ENCODE measurements around the gene SPTBN1. TPM values are rescaled to one million over a fixed set of nuclear protein-coding genes. Genes with fewer than 3 reads are reported as not detected.

Gene SPTBN1
- total RNA-seq, 1 experiment from 2014 or later: 202 TPM

GRCh38 chr2:54649633-54650032 lies 193.5 kb downstream of the SPTBN1 start:
- H3F3A ChIP-seq (ENCODE audit: low read length, unreplicated experiment): no peaks in the 10 kb centered on the region
- no peak overlapping the region for H3K27ac ChIP-seq (ENCODE audit: low read length)
- no peaks in the 10 kb centered on the region for H3K4me1 ChIP-seq (ENCODE audit: insufficient read depth, low read length)
- ChIA-PET CTCF (no interaction called here), POLR2A (ENCODE audit: unreplicated experiment) (no interaction called here)
- H3K27me3 ChIP-seq (ENCODE audit: low read length): no peaks in the 10 kb centered on the region
- DNase-seq: no peak
- H2AFZ ChIP-seq (ENCODE audit: low read length): no peak overlapping the region
- no peak overlapping the region for H3K4me2 ChIP-seq (ENCODE audit: low read length)
- ATAC-seq: no peak
- H3K9me3 ChIP-seq (ENCODE audit: low read length): no peaks in the 10 kb centered on the region
- BruUV-seq (replicated peaks): no TSS peak
- no peaks in the 10 kb centered on the region for H3K9me2 ChIP-seq (replicated peaks; ENCODE audit: low read length)
- no peak overlapping the region for H3K4me3 ChIP-seq (ENCODE audit: low read length)
- intact Hi-C loops (cut with micrococcal nuclease): no loop called here
- no peaks in the 10 kb centered on the region for H3K79me2 ChIP-seq (ENCODE audit: low read length)
- TF ChIP-seq EZH2phosphoT487 (IDR thresholded peaks at IDR 0.05; ENCODE audit: borderline replicate concordance, low read length) (no peak), CTCF (conservative IDR thresholded peaks at IDR 0.05; ENCODE audit: low read depth, low read length) (no peak), EZH2 (IDR thresholded peaks at IDR 0.05; ENCODE audit: low read length, unreplicated experiment) (no peak)
- H3K36me3 ChIP-seq (ENCODE audit: low read depth, low read length): peaks cover 97% of the 10 kb centered on the region
- H3K9ac ChIP-seq (ENCODE audit: low read length): no peak overlapping the region
- 0 out of 2 replicates have a peak, but pooled peaks cover 6% of the 10 kb centered on the region for H4K20me1 ChIP-seq (ENCODE audit: low read length)

GRCh38 chr2:54650612-54651011 lies 194.5 kb downstream of the SPTBN1 start:
- intact Hi-C loops (cut with micrococcal nuclease): no loop called here
- Histone ChIP-seq H3K9me2 (replicated peaks; ENCODE audit: low read length) (no peaks in the 10 kb centered on the region), H2AFZ (ENCODE audit: low read length) (no peak overlapping the region), H3K9ac (ENCODE audit: low read length) (no peak overlapping the region), H3K27ac (ENCODE audit: low read length) (no peak overlapping the region), H3K4me1 (ENCODE audit: insufficient read depth, low read length) (no peaks in the 10 kb centered on the region), H3K36me3 (ENCODE audit: low read depth, low read length) (peaks cover 97% of the 10 kb centered on the region), H4K20me1 (ENCODE audit: low read length) (0 out of 2 replicates have a peak, but pooled peaks cover 6% of the 10 kb centered on the region), H3K4me2 (ENCODE audit: low read length) (no peak overlapping the region), H3K9me3 (ENCODE audit: low read length) (no peaks in the 10 kb centered on the region), H3K79me2 (ENCODE audit: low read length) (no peaks in the 10 kb centered on the region), H3K27me3 (ENCODE audit: low read length) (no peaks in the 10 kb centered on the region), H3K4me3 (ENCODE audit: low read length) (no peak overlapping the region), H3F3A (ENCODE audit: low read length, unreplicated experiment) (no peaks in the 10 kb centered on the region)
- BruUV-seq (replicated peaks): no TSS peak
- ChIA-PET POLR2A (ENCODE audit: unreplicated experiment) (no interaction called here), CTCF (interaction anchor here (0.7 kb wide), 1 partner anchor 70 kb away, joined by 4 read pairs; no protein-coding TSS in a partner anchor)
- ATAC-seq: no peak
- DNase-seq: no peak
- TF ChIP-seq EZH2 (IDR thresholded peaks at IDR 0.05; ENCODE audit: low read length, unreplicated experiment) (no peak), CTCF (conservative IDR thresholded peaks at IDR 0.05; ENCODE audit: low read depth, low read length) (no peak), EZH2phosphoT487 (IDR thresholded peaks at IDR 0.05; ENCODE audit: borderline replicate concordance, low read length) (no peak)

GRCh38 chr2:54651291-54651690 lies 195.2 kb downstream of the SPTBN1 start:
- Histone ChIP-seq H3F3A (ENCODE audit: low read length, unreplicated experiment) (no peaks in the 10 kb centered on the region), H3K27ac (ENCODE audit: low read length) (no peak overlapping the region), H3K79me2 (ENCODE audit: low read length) (no peaks in the 10 kb centered on the region), H2AFZ (ENCODE audit: low read length) (no peak overlapping the region), H3K27me3 (ENCODE audit: low read length) (no peaks in the 10 kb centered on the region), H3K4me1 (ENCODE audit: insufficient read depth, low read length) (no peaks in the 10 kb centered on the region), H4K20me1 (ENCODE audit: low read length) (0 out of 2 replicates have a peak, but pooled peaks cover 6% of the 10 kb centered on the region), H3K4me3 (ENCODE audit: low read length) (no peak overlapping the region), H3K9me2 (replicated peaks; ENCODE audit: low read length) (no peaks in the 10 kb centered on the region), H3K9me3 (ENCODE audit: low read length) (no peaks in the 10 kb centered on the region), H3K9ac (ENCODE audit: low read length) (no peak overlapping the region), H3K36me3 (ENCODE audit: low read depth, low read length) (peaks cover 95% of the 10 kb centered on the region), H3K4me2 (ENCODE audit: low read length) (no peak overlapping the region)
- DNase-seq: no peak
- BruUV-seq (replicated peaks): no TSS peak
- intact Hi-C loops (cut with micrococcal nuclease): no loop called here
- TF ChIP-seq EZH2phosphoT487 (IDR thresholded peaks at IDR 0.05; ENCODE audit: borderline replicate concordance, low read length): no peak
- no peak for TF ChIP-seq CTCF (conservative IDR thresholded peaks at IDR 0.05; ENCODE audit: low read depth, low read length)
- ChIA-PET POLR2A (ENCODE audit: unreplicated experiment) (no interaction called here), CTCF (no interaction called here)
- no peak for ATAC-seq

Data from PC-3 (cell line).